ENCODE measurements around the gene MYO10.

DNA sequence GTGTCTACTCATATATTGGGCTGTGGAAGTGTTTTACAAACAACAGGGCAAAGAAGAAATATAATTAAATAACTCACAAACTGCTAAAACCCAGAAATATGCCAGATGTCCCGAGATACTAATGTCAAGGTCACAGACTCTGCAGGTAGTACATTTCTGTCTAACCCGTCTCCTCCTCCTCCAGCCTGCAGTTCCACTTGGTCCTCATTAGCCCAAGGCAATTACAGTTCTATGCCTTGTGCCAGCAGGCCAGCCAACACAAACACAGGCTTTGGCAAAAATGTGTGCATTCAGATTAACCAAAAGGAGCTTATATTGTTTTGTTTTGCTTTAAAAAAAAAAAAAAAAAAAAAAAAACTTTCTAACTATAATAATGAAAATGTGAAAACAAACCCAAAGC lies 148.8 kb downstream of the MYO10 start:
- TF ChIP-seq BCL11B (tag by site-specific recombination; IDR thresholded peaks at IDR 0.05; ENCODE audit: low read depth) (no peak), SP2 (tag by site-specific recombination; IDR thresholded peaks at IDR 0.05) (no peak), ZNF292 (tag by site-specific recombination; IDR thresholded peaks at IDR 0.05; ENCODE audit: borderline replicate concordance, low read depth) (no peak)
- TF ChIP-seq, protein P1, sequence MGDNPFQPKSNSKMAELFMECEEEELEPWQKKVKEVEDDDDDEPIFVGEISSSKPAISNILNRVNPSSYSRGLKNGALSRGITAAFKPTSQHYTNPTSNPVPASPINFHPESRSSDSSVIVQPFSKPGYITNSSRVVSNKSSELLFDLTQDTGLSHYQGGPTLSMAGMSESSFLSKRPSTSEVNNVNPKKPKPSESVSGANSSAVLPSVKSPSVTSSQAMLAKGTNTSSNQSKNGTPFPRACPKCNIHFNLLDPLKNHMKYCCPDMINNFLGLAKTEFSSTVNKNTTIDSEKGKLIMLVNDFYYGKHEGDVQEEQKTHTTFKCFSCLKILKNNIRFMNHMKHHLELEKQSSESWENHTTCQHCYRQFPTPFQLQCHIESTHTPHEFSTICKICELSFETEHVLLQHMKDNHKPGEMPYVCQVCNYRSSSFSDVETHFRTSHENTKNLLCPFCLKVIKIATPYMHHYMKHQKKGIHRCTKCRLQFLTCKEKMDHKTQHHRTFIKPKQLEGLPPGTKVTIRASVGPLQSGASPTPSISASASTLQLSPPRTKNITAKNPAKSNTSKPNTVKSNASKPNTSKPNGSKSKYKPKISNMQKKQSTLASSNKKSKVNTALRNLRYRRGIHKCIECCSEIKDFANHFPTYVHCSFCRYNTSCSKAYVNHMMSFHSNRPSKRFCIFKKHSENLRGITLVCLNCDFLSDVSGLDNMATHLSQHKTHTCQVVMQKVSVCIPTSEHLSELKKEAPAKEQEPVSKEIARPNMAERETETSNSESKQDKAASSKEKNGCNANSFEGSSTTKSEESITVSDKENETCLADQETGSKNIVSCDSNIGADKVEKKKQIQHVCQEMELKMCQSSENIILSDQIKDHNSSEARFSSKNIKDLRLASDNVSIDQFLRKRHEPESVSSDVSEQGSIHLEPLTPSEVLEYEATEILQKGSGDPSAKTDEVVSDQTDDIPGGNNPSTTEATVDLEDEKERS (tag by site-specific recombination; IDR thresholded peaks at IDR 0.05): no peak
- TF ChIP-seq, protein P2, sequence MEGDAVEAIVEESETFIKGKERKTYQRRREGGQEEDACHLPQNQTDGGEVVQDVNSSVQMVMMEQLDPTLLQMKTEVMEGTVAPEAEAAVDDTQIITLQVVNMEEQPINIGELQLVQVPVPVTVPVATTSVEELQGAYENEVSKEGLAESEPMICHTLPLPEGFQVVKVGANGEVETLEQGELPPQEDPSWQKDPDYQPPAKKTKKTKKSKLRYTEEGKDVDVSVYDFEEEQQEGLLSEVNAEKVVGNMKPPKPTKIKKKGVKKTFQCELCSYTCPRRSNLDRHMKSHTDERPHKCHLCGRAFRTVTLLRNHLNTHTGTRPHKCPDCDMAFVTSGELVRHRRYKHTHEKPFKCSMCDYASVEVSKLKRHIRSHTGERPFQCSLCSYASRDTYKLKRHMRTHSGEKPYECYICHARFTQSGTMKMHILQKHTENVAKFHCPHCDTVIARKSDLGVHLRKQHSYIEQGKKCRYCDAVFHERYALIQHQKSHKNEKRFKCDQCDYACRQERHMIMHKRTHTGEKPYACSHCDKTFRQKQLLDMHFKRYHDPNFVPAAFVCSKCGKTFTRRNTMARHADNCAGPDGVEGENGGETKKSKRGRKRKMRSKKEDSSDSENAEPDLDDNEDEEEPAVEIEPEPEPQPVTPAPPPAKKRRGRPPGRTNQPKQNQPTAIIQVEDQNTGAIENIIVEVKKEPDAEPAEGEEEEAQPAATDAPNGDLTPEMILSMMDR (tag by site-specific recombination; IDR thresholded peaks at IDR 0.05): no peak
- TF ChIP-seq, protein P3, sequence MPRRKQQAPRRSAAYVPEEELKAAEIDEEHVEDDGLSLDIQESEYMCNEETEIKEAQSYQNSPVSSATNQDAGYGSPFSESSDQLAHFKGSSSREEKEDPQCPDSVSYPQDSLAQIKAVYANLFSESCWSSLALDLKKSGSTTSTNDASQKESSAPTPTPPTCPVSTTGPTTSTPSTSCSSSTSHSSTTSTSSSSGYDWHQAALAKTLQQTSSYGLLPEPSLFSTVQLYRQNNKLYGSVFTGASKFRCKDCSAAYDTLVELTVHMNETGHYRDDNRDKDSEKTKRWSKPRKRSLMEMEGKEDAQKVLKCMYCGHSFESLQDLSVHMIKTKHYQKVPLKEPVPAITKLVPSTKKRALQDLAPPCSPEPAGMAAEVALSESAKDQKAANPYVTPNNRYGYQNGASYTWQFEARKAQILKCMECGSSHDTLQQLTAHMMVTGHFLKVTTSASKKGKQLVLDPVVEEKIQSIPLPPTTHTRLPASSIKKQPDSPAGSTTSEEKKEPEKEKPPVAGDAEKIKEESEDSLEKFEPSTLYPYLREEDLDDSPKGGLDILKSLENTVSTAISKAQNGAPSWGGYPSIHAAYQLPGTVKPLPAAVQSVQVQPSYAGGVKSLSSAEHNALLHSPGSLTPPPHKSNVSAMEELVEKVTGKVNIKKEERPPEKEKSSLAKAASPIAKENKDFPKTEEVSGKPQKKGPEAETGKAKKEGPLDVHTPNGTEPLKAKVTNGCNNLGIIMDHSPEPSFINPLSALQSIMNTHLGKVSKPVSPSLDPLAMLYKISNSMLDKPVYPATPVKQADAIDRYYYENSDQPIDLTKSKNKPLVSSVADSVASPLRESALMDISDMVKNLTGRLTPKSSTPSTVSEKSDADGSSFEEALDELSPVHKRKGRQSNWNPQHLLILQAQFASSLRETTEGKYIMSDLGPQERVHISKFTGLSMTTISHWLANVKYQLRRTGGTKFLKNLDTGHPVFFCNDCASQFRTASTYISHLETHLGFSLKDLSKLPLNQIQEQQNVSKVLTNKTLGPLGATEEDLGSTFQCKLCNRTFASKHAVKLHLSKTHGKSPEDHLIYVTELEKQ (tag by site-specific recombination; IDR thresholded peaks at IDR 0.05; ENCODE audit: borderline replicate concordance): no peak
